DMS79 (cell line): Measurements from ENCODE around the gene PXDN.

ENCODE experiments used
- DNase-seq: peaks from one replicate; lab custom pipeline; 2025; lab: John Stamatoyannopoulos, UW

The PXDN gene

GRCh38 chr2:1754046-1754445 lies 9.7 kb upstream of the PXDN start:
- DNase-seq = no peak

GRCh38 chr2:1752751-1753150 lies 8.4 kb upstream of the PXDN start:
- no peak for DNase-seq

- DNase-seq = no peak
These were observed 7.7 kb upstream of the PXDN start for GRCh38 chr2:1751767-1752725.

GRCh38 chr2:1750933-1751766 lies 6.8 kb upstream of the PXDN start:
- DNase-seq = peak; percentile 66

DNA sequence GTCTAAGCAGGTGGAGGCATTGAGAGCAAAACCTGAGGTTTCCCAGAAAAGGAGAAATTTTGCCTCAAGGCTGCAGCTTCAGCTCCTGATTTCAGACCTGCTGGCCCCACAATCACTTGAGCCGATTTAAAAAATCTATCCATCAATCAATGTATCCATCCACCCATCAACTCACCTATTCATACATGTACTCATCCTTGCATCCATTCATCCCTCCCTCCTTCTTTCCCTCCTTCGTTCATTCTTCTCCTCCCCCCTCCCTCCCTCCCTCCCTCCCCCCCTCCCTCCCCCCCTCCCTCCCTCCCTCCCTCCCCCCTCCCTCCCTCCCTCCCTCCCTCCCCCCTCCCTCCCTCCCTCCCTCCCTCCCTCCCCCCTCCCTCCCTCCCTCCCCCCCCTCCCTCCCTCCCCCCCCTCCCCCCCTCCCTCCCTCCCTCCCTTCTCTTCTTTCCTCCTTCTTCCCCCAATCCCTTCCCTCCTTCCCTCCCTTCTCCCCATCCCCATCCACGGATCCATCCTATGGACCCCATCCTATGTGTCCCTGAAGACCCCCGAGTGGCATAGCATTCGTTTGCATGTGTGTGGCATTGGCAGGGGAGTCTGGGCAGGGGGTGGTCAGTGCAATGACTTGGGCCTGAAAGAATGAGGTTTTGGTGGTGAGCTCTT lies 6.1 kb upstream of the PXDN start:
- no peak for DNase-seq

GRCh38 chr2:1749489-1750119 lies 5.3 kb upstream of the PXDN start:
- DNase-seq = no peak

- DNase-seq = no peak
These were observed 4.6 kb upstream of the PXDN start for GRCh38 chr2:1748741-1749488.

DNA sequence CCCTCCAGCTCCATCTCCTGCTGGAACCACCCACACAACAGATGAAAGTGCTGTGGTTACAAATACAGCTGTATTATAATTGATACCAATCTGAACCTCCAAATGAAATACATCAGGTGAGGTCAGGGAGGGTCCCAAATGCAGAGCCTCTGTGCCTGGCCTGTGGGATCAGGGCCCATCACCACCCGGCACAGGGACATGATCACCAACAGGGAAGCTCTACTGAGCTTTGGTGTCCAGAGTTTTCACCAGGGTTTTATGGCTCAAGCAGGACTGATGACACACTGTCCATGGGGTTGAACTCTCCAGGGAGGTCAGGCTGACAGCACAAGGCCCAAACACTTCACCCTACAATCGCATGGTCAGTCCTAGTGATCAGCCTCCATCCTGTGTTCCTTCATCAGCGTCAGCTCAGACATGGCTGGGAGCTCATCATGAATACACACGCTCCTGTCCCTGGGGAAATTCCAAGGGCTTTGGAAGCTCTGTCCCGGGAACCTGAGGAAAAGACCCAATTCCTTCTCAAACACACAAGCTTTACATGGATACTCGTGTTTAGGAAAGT lies 3.9 kb upstream of the PXDN start:
- DNase-seq = no peak

DNA sequence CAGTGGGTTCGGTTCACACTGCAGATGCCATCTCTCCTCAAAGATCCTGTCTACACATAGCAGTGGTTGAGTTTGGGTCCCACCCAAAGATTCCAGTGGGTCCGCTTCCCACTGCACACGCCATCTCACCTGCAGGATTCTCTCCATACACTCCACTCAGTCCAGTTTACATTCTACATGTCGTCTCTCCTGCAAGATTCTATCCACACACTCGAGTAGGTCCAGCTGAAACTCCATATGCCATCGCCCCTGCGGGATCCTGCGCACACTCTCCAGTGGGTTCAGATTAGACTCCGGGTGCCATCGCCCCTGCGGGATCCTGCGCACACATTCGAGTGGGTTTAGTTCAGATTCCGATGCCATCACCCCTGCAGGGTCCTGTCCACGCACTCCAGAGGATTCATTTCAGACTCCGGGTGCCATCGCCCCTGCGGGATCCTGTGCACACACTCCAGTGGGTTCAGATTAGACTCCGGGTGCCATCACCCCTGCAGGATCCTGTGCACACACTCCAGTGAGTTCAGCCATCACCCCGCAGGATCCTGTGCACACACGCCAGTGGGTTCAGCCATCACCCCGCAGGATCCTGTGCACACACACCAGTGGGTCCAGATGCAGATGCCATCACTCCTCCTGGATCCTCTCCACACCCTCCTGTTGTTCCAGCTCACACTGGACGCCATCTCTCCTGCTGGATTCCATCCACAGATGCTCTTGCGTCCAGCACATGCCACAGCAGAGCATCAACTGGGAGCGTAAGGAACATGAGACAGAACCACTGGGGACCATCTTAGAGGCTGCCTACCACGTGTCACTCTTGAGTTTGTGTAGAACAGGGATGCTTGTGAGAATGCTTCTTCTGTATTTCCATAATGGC lies 3.0 kb upstream of the PXDN start:
- no peak for DNase-seq

GRCh38 chr2:1746174-1747064 lies 2.1 kb upstream of the PXDN start:
- DNase-seq = no peak

DNA sequence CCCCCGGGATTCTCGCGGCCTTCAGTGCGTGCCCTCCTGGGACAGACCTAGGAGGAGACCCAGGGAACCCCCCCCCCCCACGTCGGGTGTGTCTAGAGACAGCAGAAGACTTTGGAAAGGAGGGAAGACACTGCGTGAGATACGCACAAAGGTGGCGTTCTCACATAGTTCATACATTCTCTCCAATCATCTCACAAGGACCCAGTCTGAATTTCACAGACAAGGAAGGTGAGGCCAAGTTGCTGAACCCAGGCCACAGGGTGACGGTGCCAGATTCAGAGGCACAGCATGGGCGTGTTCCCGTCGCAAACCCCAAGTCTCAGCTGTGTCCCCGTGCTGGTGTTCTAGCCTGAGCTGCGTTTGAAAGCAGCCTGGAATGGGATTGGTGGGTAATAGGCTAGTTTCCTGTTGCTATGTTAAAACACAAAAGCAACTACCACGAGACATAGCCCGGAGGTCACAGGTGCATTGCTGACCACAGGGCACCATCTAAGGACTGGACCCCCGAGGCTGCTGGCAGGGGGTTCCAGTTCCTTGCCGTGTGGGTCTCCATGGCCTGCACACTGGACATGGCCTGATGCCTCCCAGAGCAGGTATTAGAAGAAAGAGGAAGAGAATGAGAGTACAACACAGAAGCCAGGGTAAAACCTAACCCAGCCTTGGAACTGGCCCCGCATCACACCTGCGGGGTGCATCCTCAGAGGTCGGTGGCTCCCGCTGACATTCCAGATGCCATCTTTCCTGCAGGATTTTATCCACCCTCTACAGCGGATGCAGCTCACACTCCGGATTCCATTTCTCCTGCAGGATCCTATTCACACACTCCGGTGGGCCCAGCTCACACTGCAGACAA lies 1.1 kb upstream of the PXDN start:
- no peak for DNase-seq

GRCh38 chr2:1744151-1744445 lies 217 bp downstream of the PXDN start:
- DNase-seq = no peak

GRCh38 chr2:1743396-1744150 lies 742 bp downstream of the PXDN start:
- no peak for DNase-seq

DNA sequence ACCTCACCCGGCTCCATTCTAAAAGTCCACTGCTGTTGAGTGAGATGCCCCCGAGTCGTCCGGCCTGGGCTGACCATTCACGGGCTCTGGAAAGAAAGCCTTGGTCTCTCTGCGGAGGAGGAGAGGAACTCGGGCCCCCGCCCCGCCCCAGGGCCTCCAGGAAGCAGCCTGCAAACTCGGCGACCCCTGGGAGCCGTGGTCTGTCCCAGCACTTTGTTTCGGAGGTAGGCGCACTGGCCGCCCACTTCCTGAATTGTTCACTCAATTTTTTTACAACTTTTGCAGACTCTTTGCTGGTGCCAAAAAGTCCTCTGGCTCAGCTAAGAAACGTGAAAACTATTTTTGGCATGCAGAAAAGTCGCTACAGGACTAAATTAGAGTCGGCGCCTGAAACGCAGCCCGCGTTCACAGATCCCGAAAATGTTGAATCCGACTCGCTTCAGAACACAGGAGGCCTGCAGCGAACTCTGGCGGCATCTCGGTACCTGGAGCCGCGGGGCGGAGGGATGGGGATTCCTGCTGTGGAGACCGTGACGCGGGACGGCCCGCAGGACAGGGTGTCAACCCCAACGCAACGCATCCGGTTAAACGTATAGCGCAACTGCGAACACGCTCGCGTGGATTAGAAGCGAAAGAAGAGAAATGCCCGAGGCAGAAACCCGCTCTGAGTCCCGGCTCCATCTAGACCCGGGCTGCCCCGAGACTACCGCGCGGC lies 1.5 kb downstream of the PXDN start:
- DNase-seq = no peak

- no peak for DNase-seq
These were observed 2.0 kb downstream of the PXDN start for GRCh38 chr2:1742301-1742680.

DNA sequence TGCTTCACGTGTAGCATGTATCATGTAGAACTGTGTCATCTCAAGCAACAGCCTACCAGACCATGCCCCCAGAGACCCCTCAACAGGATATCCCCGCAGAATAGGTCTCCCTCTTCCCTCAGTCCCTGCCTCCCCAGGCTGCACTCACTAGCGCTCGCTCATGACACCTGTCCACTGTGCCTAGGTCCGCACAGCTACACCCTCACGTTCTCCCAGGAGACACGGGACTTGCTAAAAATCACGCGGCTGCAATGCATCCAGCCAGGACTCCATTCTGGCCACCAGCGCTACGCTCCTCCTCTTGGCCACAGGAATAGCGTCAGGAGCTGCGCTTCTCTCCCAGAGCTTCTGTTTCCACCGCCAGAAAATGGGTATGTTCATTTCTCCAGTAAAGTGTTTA lies 2.5 kb downstream of the PXDN start:
- DNase-seq = no peak
